Subcutaneous abdominal adipose tissue (tissue), 5 donors: ENCODE results near the gene RGPD8.

ENCODE experiments used
- H3K27ac ChIP-seq: one replicate; pipeline ENCODE4 v1.7.0; 2013; ENCODE audit warnings: low read depth, mild to moderate bottlenecking, inconsistent platforms, low read length, moderate library complexity
- H3K27me3 ChIP-seq, 5 donors: one replicate each; pipeline ENCODE4 v1.7.0; 2013; ENCODE audit warnings: low read length in 5 of 5, inconsistent platforms in 1 of 5; ENCODE audit not compliant: control insufficient read depth in 5 of 5, insufficient read depth in 4 of 5
- H3K36me3 ChIP-seq, 5 donors: one replicate each; pipeline ENCODE4 v1.7.0; 2013; ENCODE audit warnings: low read length in 5 of 5; ENCODE audit not compliant: control insufficient read depth in 5 of 5, insufficient read depth in 5 of 5
- H3K4me1 ChIP-seq, 5 donors: one replicate each; pipeline ENCODE4 v1.7.0; 2013; ENCODE audit warnings: low read length in 5 of 5, mild to moderate bottlenecking in 3 of 5, moderate library complexity in 1 of 5; ENCODE audit not compliant: control insufficient read depth in 5 of 5, insufficient read depth in 5 of 5
- H3K4me3 ChIP-seq, 5 donors: one replicate each; pipeline ENCODE4 v1.7.0; 2013; ENCODE audit warnings: low read length in 5 of 5, low read depth in 1 of 5
- H3K9ac ChIP-seq, 5 donors: one replicate each; pipeline ENCODE4 v1.7.0; 2013; ENCODE audit warnings: low read length in 5 of 5, mild to moderate bottlenecking in 4 of 5, moderate library complexity in 3 of 5
- H3K9me3 ChIP-seq, 5 donors: one replicate each; pipeline ENCODE4 v1.7.0; 2013; ENCODE audit warnings: low read length in 5 of 5; ENCODE audit not compliant: control insufficient read depth in 5 of 5
- donor health status: healthy.
- donor health status: healthy.
- donor health status: healthy.
- donor health status: healthy.
- donor health status: healthy.

RGPD8 gene

DNA sequence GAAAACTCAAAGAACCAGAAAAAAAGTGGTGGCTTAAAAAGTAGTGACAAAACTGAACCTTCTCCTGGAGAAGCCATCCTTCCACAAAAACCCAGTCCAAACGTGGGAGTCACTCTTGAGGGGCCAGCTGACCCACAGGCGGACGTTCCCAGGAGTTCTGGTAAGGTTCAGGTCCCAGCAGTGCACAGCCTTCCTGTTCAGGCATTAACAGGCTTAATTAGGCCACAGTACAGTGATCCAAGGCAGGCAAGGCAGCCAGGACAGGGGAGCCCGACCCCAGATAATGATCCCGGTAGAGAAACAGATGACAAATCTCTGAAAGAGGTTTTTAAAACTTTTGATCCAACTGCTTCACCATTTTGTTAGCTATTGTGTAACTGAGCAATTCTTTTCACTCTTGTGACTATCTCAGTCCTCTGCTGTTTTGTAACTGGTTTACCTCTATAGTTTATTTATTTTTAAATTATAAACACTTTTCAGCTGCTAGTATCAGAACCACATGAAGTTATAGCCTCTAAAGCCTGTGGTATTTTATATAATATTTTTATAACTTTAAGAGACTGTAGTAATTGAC, 101.2 kb downstream of the RGPD8 start:
- Histone ChIP-seq H3K27me3 (no peaks in the 10 kb centered on the region), H3K9me3 (no peaks in the 10 kb centered on the region), H3K9ac (no peak overlapping the region), H3K27ac (no peak overlapping the region), H3K4me1 (no peaks in the 10 kb centered on the region), H3K4me3 (no peak overlapping the region), H3K36me3 (peaks cover 17 to 24% (median 22%) of the 10 kb centered on the region in 5 donors)

DNA sequence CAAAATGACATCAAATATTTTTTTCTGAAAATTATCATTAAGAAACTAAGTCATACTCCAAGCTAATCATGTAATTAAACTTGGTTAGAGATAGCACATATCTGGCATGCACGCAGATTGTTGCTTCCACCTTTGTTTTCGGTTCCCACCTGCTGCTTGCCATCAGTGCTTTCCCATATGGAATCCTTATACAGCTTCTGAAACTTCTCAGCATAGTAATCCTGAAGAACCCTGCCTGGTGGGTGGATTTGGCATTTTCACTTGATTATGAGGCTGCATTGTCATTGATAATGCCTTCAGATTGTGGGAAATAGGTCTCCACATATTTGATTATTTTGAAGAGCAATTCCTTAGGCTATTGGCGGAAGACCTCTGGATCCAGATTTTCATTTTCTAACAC, 110.5 kb downstream of the RGPD8 start:
- Histone ChIP-seq H3K36me3 (peaks cover 0 to 39% (median 20%) of the 10 kb centered on the region in 5 donors), H3K9me3 (no peaks in the 10 kb centered on the region), H3K9ac (no peak overlapping the region), H3K4me1 (peaks cover 0 to under 1% (median 0%) of the 10 kb centered on the region in 5 donors), H3K27ac (no peak overlapping the region), H3K4me3 (no peak overlapping the region), H3K27me3 (no peaks in the 10 kb centered on the region)

GRCh38 chr2:112321375-112322320, 111.8 kb downstream of the RGPD8 start:
- Histone ChIP-seq H3K9me3 (no peaks in the 10 kb centered on the region), H3K36me3 (peaks cover 0 to 32% (median 18%) of the 10 kb centered on the region in 5 donors), H3K9ac (no peak overlapping the region), H3K27me3 (no peaks in the 10 kb centered on the region), H3K4me1 (peaks cover 0 to 11% (median 0%) of the 10 kb centered on the region in 5 donors), H3K4me3 (no peak overlapping the region), H3K27ac (no peak overlapping the region)
